ENCODE measurements around the gene WNT16.

- TF ChIP-seq CTCF (IDR thresholded peaks at IDR 0.05; ENCODE audit: control extremely low read depth in 1 of 3, insufficient read depth in 1 of 3, low read depth in 1 of 3, low read length in 3 of 3) (no peak), SIN3A (conservative IDR thresholded peaks at IDR 0.05 in 1 of 2, IDR thresholded peaks at IDR 0.05 in 1 of 2; ENCODE audit: low read depth in 1 of 2, low read length in 2 of 2) (no peak), USF2 (IDR thresholded peaks at IDR 0.05; ENCODE audit: low read length) (no peak), RFX5 (IDR thresholded peaks at IDR 0.05; ENCODE audit: borderline replicate concordance, low read depth, low read length) (no peak), CEBPB (IDR thresholded peaks at IDR 0.05; ENCODE audit: low read depth, low read length) (no peak), RAD21 (IDR thresholded peaks at IDR 0.05 in 1 of 2, conservative IDR thresholded peaks at IDR 0.05 in 1 of 2; ENCODE audit: low read depth in 2 of 2, low read length in 2 of 2) (no peak), EZH2 (IDR thresholded peaks at IDR 0.05; ENCODE audit: low read depth, low read length, severe bottlenecking) (no peak), TCF12 (IDR thresholded peaks at IDR 0.05; ENCODE audit: low read depth, low read length) (no peak), YY1 (IDR thresholded peaks at IDR 0.05; ENCODE audit: low read depth, low read length) (no peak)
Measured at GRCh38 chr7:121383235-121383910, 54.6 kb downstream of the WNT16 start.

All from H1 (cell line).